ENCODE data around the gene SYDE1. TPM values are rescaled to one million over a fixed set of nuclear protein-coding genes. Genes with fewer than 3 reads are reported as not detected.

SYDE1 gene
- total and polyA plus RNA-seq, 2 donors from 2014 or later: 13.9 to 26.9 TPM

- no peak overlapping the region for H3K27ac ChIP-seq (ENCODE audit: low read depth in 2 of 2, low read length in 2 of 2)
- FAIRE-seq (no peak), DNase-seq (no peak)
- no peaks in the 10 kb centered on the region for H3K27me3 ChIP-seq (ENCODE audit: control insufficient read depth, insufficient read depth, low read length)
- no peaks in the 10 kb centered on the region for H3K4me1 ChIP-seq (ENCODE audit: control insufficient read depth in 2 of 3, insufficient read depth in 2 of 3, low read depth in 1 of 3, low read length in 3 of 3)
- intact Hi-C loops (cut with DNase I): no loop called here
- TF ChIP-seq CTCF (IDR thresholded peaks at IDR 0.05; ENCODE audit: borderline replicate concordance, extremely low read depth, insufficient read depth): no peak
- no peaks in the 10 kb centered on the region for H3K36me3 ChIP-seq (ENCODE audit: control insufficient read depth in 2 of 3, insufficient read depth in 3 of 3, low read length in 3 of 3)
- H3K9ac ChIP-seq (ENCODE audit: low read length in 3 of 3): no peak overlapping the region
- H3K9me3 ChIP-seq (ENCODE audit: control insufficient read depth in 2 of 3, insufficient read depth in 1 of 3, low read length in 3 of 3): peaks cover 0 to 9% (median 0%) of the 10 kb centered on the region in 3 donors
- H3K4me3 ChIP-seq (ENCODE audit: low read length in 3 of 3): no peak overlapping the region
Observed at GRCh38 chr19:15141143-15141542, 33.9 kb downstream of the SYDE1 start.

GRCh38 chr19:15142313-15142712 lies 35.1 kb downstream of the SYDE1 start:
- FAIRE-seq (no peak), DNase-seq (no peak)
- Histone ChIP-seq H3K27me3 (ENCODE audit: control insufficient read depth, insufficient read depth, low read length) (no peaks in the 10 kb centered on the region), H3K36me3 (ENCODE audit: control insufficient read depth in 2 of 3, insufficient read depth in 3 of 3, low read length in 3 of 3) (no peaks in the 10 kb centered on the region), H3K4me1 (ENCODE audit: control insufficient read depth in 2 of 3, insufficient read depth in 2 of 3, low read depth in 1 of 3, low read length in 3 of 3) (no peaks in the 10 kb centered on the region), H3K9ac (ENCODE audit: low read length in 3 of 3) (no peak overlapping the region), H3K27ac (ENCODE audit: low read depth in 2 of 2, low read length in 2 of 2) (no peak overlapping the region), H3K4me3 (ENCODE audit: low read length in 3 of 3) (no peak overlapping the region), H3K9me3 (ENCODE audit: control insufficient read depth in 2 of 3, insufficient read depth in 1 of 3, low read length in 3 of 3) (peaks cover 0 to 9% (median 0%) of the 10 kb centered on the region in 3 donors)
- intact Hi-C loops (cut with DNase I): no loop called here
- TF ChIP-seq CTCF (IDR thresholded peaks at IDR 0.05; ENCODE audit: borderline replicate concordance, extremely low read depth, insufficient read depth): no peak

GRCh38 chr19:15144046-15144646 lies 36.9 kb downstream of the SYDE1 start:
- FAIRE-seq: no peak
- no peak for TF ChIP-seq CTCF (IDR thresholded peaks at IDR 0.05; ENCODE audit: borderline replicate concordance, extremely low read depth, insufficient read depth)

GRCh38 chr19:15147090-15147489 lies 39.9 kb downstream of the SYDE1 start:
- FAIRE-seq (no peak), DNase-seq (no peak)
- TF ChIP-seq CTCF (IDR thresholded peaks at IDR 0.05; ENCODE audit: borderline replicate concordance, extremely low read depth, insufficient read depth): no peak
- no peaks in the 10 kb centered on the region for H3K9me3 ChIP-seq (ENCODE audit: control insufficient read depth in 2 of 3, insufficient read depth in 1 of 3, low read length in 3 of 3)
- H3K27me3 ChIP-seq (ENCODE audit: control insufficient read depth, insufficient read depth, low read length): no peaks in the 10 kb centered on the region
- no peaks in the 10 kb centered on the region for H3K4me1 ChIP-seq (ENCODE audit: control insufficient read depth in 2 of 3, insufficient read depth in 2 of 3, low read depth in 1 of 3, low read length in 3 of 3)
- H3K27ac ChIP-seq (ENCODE audit: low read depth in 2 of 2, low read length in 2 of 2): no peak overlapping the region
- H3K9ac ChIP-seq (ENCODE audit: low read length in 3 of 3): no peak overlapping the region
- H3K36me3 ChIP-seq (ENCODE audit: control insufficient read depth in 2 of 3, insufficient read depth in 3 of 3, low read length in 3 of 3): no peaks in the 10 kb centered on the region
- intact Hi-C loops (cut with DNase I): no loop called here
- no peak overlapping the region for H3K4me3 ChIP-seq (ENCODE audit: low read length in 3 of 3)

More at GRCh38 chr19:15144046-15144646, 36.9 kb downstream of the SYDE1 start:
- H3K27ac ChIP-seq (ENCODE audit: low read depth in 2 of 2, low read length in 2 of 2): no peak overlapping the region
- H3K27me3 ChIP-seq (ENCODE audit: control insufficient read depth, insufficient read depth, low read length): no peaks in the 10 kb centered on the region
- H3K9me3 ChIP-seq (ENCODE audit: control insufficient read depth in 2 of 3, insufficient read depth in 1 of 3, low read length in 3 of 3): peaks cover 0 to under 1% (median 0%) of the 10 kb centered on the region in 3 donors
- no peak overlapping the region for H3K9ac ChIP-seq (ENCODE audit: low read length in 3 of 3)
- H3K4me3 ChIP-seq (ENCODE audit: low read length in 3 of 3): no peak overlapping the region
- no peaks in the 10 kb centered on the region for H3K36me3 ChIP-seq (ENCODE audit: control insufficient read depth in 2 of 3, insufficient read depth in 3 of 3, low read length in 3 of 3)
- H3K4me1 ChIP-seq (ENCODE audit: control insufficient read depth in 2 of 3, insufficient read depth in 2 of 3, low read depth in 1 of 3, low read length in 3 of 3): no peaks in the 10 kb centered on the region
- DNase-seq: no peak
- intact Hi-C loops (cut with DNase I): no loop called here

Measured in kidney (tissue), 14 donors.